CD14-positive monocyte (primary cell): ENCODE data around the gene OOSP2. TPM values are rescaled to one million over a fixed set of nuclear protein-coding genes. Genes with fewer than 3 reads are reported as not detected.

Source experiments
- DNase-seq, 3 donors: peaks; one replicate each; pipeline ENCODE4 v3.0.0-alpha.2; 2011 to 2022
- H2AFZ ChIP-seq: 2 replicates; pipeline ENCODE4 v1.6.0; 2012; ENCODE audit warnings: mild to moderate bottlenecking, low read depth, low read length, inconsistent platforms; ENCODE audit not compliant: insufficient read depth, poor library complexity, severe bottlenecking
- H3K27ac ChIP-seq, 2 donors: 1 replicate in 1 of 2; 2 replicates in 1 of 2; pipeline ENCODE4 v1.5.1; 2012 to 2013; ENCODE audit warnings: low read length in 2 of 2, control low read depth in 1 of 2, inconsistent platforms in 1 of 2, low read depth in 1 of 2, mild to moderate bottlenecking in 1 of 2
- H3K27me3 ChIP-seq, 2 donors: one replicate each; pipeline versions ENCODE4 v1.6.0 to v1.6.1; 2011 to 2013; ENCODE audit warnings: low read length in 2 of 2; ENCODE audit not compliant: control insufficient read depth in 2 of 2, insufficient read depth in 2 of 2
- H3K36me3 ChIP-seq, 2 donors: replicated peaks in 1 of 2; 1 replicate in 1 of 2; 2 replicates in 1 of 2; pipeline versions ENCODE4 v1.5.1 to v1.6.1; 2012 to 2013; ENCODE audit warnings: low read length in 2 of 2, control low read depth in 1 of 2, inconsistent platforms in 1 of 2, mild to moderate bottlenecking in 1 of 2; ENCODE audit not compliant: insufficient read depth in 2 of 2, control insufficient read depth in 1 of 2
- H3K4me1 ChIP-seq, 2 donors: 1 replicate in 1 of 2; 2 replicates in 1 of 2; pipeline versions ENCODE4 v1.5.1 to v1.6.1; 2012 to 2013; ENCODE audit warnings: low read length in 2 of 2, control low read depth in 1 of 2, inconsistent platforms in 1 of 2, mild to moderate bottlenecking in 1 of 2, moderate library complexity in 1 of 2; ENCODE audit not compliant: insufficient read depth in 2 of 2, control insufficient read depth in 1 of 2
- H3K4me2 ChIP-seq: replicated peaks from 2 replicates; pipeline ENCODE3; 2012; ENCODE audit warnings: low read length, moderate library complexity, mild to moderate bottlenecking; ENCODE audit not compliant: poor library complexity, severe bottlenecking; ENCODE audit errors: extremely low read depth
- H3K4me3 ChIP-seq, 3 experiments: fragments of 200-600 bp in 1 of 3; sonication (generic) in 1 of 3; replicated peaks in 1 of 3; 1 replicate in 2 of 3; 2 replicates in 1 of 3; pipeline ENCODE4 v1.5.1; 2011 to 2013; ENCODE audit warnings: low read length in 3 of 3, mild to moderate bottlenecking in 3 of 3, control low read depth in 2 of 3, low read depth in 2 of 3, inconsistent platforms in 1 of 3, moderate library complexity in 1 of 3
- H3K79me2 ChIP-seq: 2 replicates; pipeline ENCODE4 v1.6.0; 2012; ENCODE audit warnings: mild to moderate bottlenecking, control low read depth, inconsistent platforms, low read length, moderate library complexity; ENCODE audit not compliant: insufficient read depth
- H3K9ac ChIP-seq: 2 replicates; pipeline ENCODE4 v1.6.0; 2017; ENCODE audit warnings: low read length, mild to moderate bottlenecking; ENCODE audit not compliant: insufficient read depth, poor library complexity, severe bottlenecking
- H3K9me3 ChIP-seq, 2 donors: replicated peaks in 1 of 2; 1 replicate in 1 of 2; 2 replicates in 1 of 2; pipeline versions ENCODE4 v1.5.1 to v1.6.1; 2012 to 2013; ENCODE audit warnings: low read length in 2 of 2, control low read depth in 1 of 2; ENCODE audit not compliant: control insufficient read depth in 1 of 2, insufficient read depth in 1 of 2
- H4K20me1 ChIP-seq: 2 replicates; pipeline ENCODE4 v1.6.0; 2012; ENCODE audit warnings: mild to moderate bottlenecking, low read length, control low read depth, moderate library complexity; ENCODE audit not compliant: insufficient read depth
- H3K27ac Mint-ChIP-seq, 7 donors: one replicate each; pipeline ENCODE4 v1.8.0; 2020; ENCODE audit warnings: mild to moderate bottlenecking in 7 of 7, mixed read lengths in 7 of 7, moderate library complexity in 6 of 7, inconsistent platforms in 2 of 7
- H3K27me3 Mint-ChIP-seq, 3 donors: one replicate each; pipeline ENCODE4 v1.8.0; 2021 to 2022; ENCODE audit warnings: low read depth in 3 of 3, mild to moderate bottlenecking in 3 of 3, mixed read lengths in 3 of 3, moderate library complexity in 3 of 3, inconsistent platforms in 1 of 3
- H3K36me3 Mint-ChIP-seq, 2 donors: one replicate each; pipeline ENCODE4 v1.8.0; 2020; ENCODE audit warnings: mixed read lengths in 2 of 2, inconsistent platforms in 1 of 2, mild to moderate bottlenecking in 1 of 2
- H3K4me1 Mint-ChIP-seq: one replicate; pipeline ENCODE4 v1.8.0; 2020; ENCODE audit warnings: mild to moderate bottlenecking, mixed read lengths
- H3K4me3 Mint-ChIP-seq, 2 donors: one replicate each; pipeline ENCODE4 v1.8.0; 2020; ENCODE audit warnings: mild to moderate bottlenecking in 2 of 2, mixed read lengths in 2 of 2, moderate library complexity in 1 of 2
- H3K9me3 Mint-ChIP-seq, 7 donors: one replicate each; pipeline ENCODE4 v1.8.0; 2020 to 2022; ENCODE audit warnings: mixed read lengths in 7 of 7, mild to moderate bottlenecking in 6 of 7, moderate library complexity in 6 of 7, inconsistent platforms in 2 of 7
- CTCF ChIP-seq: fragments of 200-600 bp; IDR thresholded peaks from one replicate; pipeline ENCODE4 v1.8.0; 2022; ENCODE audit warnings: antibody characterized with exemption, mild to moderate bottlenecking
- WGBS: methylation state at CpG from one replicate; pipeline ENCODE4 v1.1.5; 2013; ENCODE audit warnings: missing lambda C conversion rate; ENCODE audit not compliant: insufficient coverage; 5-methylcytosine and 5-hydroxymethylcytosine counted together
- intact Hi-C, 2 donors: fragments of 100-400 bp; cut with micrococcal nuclease; formaldehyde crosslinking; loops; one replicate each; pipeline versions ENCODE4 v1.15.0 to v1.15.1; 2023
- polyA plus RNA-seq, 3 donors: library from polyadenylated mRNA; depleted of rRNA in 1 of 3; unstranded in 2 of 3; stranded (reverse) in 1 of 3; fragments of 300-500 nt in 2 of 3; fragments of >200 nt in 1 of 3; fragmentation: Illumina TruSeq in 2 of 3; gene quantifications; 1 replicate in 2 of 3; 2 replicates in 1 of 3; pipeline ENCODE4 v1.2.3, GENCODE V29; 2012 to 2021

The OOSP2 gene
- polyA plus RNA-seq, 3 donors, result not detected

GRCh38 chr11:60056349-60056969 is 16.2 kb downstream of the OOSP2 start, which contains the start of gene MS4A3:
Gene MS4A3 (plus strand): TSS chr11:60056665. CDS start chr11:60061161, 4,496 bp downstream.
- H3K36me3 ChIP-seq, result no peaks in the 10 kb centered on the region
- peak within 1 kb of the TSS; percentile 56 to 69 for H3K4me3 Mint-ChIP-seq
- peaks cover 39% of the 10 kb centered on the region for H3K79me2 ChIP-seq
- peak within 1 kb of the TSS in 2 of 3 experiments; percentile 5 to 54 for H3K4me3 ChIP-seq
- TF ChIP-seq CTCF, result no peak
- peak; percentile 7 to 38 (median 8) for DNase-seq
- H3K9me3 Mint-ChIP-seq, result peaks cover 0 to 6% (median 4%) of the 10 kb centered on the region in 7 donors
- peak within 1 kb of the TSS; percentile 64 for H2AFZ ChIP-seq
- no peaks in the 10 kb centered on the region for H3K9me3 ChIP-seq
- no peak within 1 kb of the TSS for H3K9ac ChIP-seq
- WGBS, result 0% methylated on average over 1 of the region's 8 CpGs
- peak within 1 kb of the TSS; percentile 68 for H3K4me2 ChIP-seq
- H3K4me1 ChIP-seq, result peaks cover 40% of the 10 kb centered on the region in 2 donors
- no peak within 1 kb of the TSS for H3K27ac ChIP-seq
- H3K36me3 Mint-ChIP-seq, result no peaks in the 10 kb centered on the region
- H3K27ac Mint-ChIP-seq, result peak within 1 kb of the TSS in 5 of 7 donors; percentile 42 to 78 (median 66)
- intact Hi-C loops, result no loop called here
- no peaks in the 10 kb centered on the region for H4K20me1 ChIP-seq
- H3K27me3 ChIP-seq, result no peaks in the 10 kb centered on the region
- peaks cover 55% of the 10 kb centered on the region for H3K4me1 Mint-ChIP-seq
- no peaks in the 10 kb centered on the region for H3K27me3 Mint-ChIP-seq

DNA sequence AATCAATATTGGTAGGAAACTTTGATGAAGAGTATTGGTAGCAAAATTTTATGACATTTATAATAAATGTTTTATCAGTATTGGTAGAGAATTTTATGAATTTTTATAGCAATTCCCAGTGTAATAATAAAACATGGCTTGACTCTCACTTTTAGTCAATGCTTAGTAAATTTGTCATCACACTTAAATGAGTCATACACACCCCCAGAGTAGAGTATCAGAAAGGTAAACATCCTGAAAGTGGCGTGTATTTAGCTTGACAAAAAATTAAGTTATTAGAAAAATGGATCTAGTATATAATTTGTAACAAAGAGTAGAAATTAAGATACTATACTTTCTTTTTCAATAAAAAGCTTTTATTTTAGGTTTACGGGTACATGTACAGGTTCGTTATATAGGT is 18.8 kb downstream of the OOSP2 start:
- H3K27me3 ChIP-seq, result no peaks in the 10 kb centered on the region
- intact Hi-C loops, result no loop called here
- no peaks in the 10 kb centered on the region for H3K36me3 ChIP-seq
- H4K20me1 ChIP-seq, result no peaks in the 10 kb centered on the region
- H3K79me2 ChIP-seq, result peaks cover 63% of the 10 kb centered on the region
- H3K27ac ChIP-seq, result no peak overlapping the region
- H3K4me1 Mint-ChIP-seq, result peaks cover 63% of the 10 kb centered on the region
- peaks cover 42 to 50% of the 10 kb centered on the region in 2 donors for H3K4me1 ChIP-seq
- DNase-seq, result no peak
- no peak overlapping the region for H3K27ac Mint-ChIP-seq
- H3K9me3 ChIP-seq, result no peaks in the 10 kb centered on the region
- no CpG with 5 or more reads among the region's 3 CpGs for WGBS
- H2AFZ ChIP-seq, result peak overlapping the region; percentile 52
- no peak overlapping the region for H3K4me2 ChIP-seq
- H3K9ac ChIP-seq, result no peak overlapping the region
- no peaks in the 10 kb centered on the region for H3K36me3 Mint-ChIP-seq
- H3K4me3 ChIP-seq, result no peak overlapping the region
- no peaks in the 10 kb centered on the region for H3K9me3 Mint-ChIP-seq
- no peak overlapping the region for H3K4me3 Mint-ChIP-seq
- no peaks in the 10 kb centered on the region for H3K27me3 Mint-ChIP-seq
- no peak for TF ChIP-seq CTCF
